Subcutaneous adipose tissue (tissue), 4 donors: ENCODE data around the gene CUL9. TPM values are rescaled to one million over a fixed set of nuclear protein-coding genes. Genes with fewer than 3 reads are reported as not detected.

Experiments
- total RNA-seq, 4 donors: library from RNA; depleted of rRNA; stranded (reverse); fragments of >200 nt; gene quantifications; one replicate each; pipeline ENCODE4 v1.1.0, GENCODE V29; 2016
- TF ChIP-seq, protein P1 (sequence below): fragments of 450-650 bp; IDR thresholded peaks from one replicate; pipeline ENCODE4 v1.5.1; 2016; ENCODE audit warnings: low read depth, mild to moderate bottlenecking, control low read depth, antibody characterized with exemption, moderate library complexity

CUL9 gene
- total RNA-seq, 4 donors from 2014 or later = 16.3 to 36.7 (median 27.2) TPM

DNA sequence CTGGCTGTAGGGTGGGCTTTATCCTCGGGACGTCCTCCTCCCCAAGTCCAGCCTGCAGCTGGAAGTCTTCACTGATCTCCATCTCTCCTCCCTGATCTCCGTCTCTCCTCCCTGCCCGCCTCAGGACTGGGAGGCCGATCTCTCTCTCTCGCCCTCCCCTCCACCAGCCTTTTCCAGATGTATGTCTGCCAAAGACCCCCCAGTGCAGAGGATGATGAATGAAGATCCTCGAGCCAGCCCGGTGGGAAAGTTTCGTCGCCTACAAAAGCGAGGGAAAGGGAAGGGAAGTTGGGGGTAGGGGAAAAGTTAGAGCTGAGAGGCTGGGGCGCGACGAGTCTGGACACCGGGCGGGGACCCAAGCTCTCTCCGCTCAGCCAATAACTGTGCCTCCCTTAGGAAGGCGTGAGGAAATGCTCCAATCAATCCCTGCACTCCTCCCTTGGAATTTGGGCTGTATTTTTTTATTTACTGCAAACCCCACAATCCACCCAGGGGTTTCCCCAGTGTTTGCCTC, 11.5 kb upstream of the CUL9 start:
- TF ChIP-seq, protein P1, sequence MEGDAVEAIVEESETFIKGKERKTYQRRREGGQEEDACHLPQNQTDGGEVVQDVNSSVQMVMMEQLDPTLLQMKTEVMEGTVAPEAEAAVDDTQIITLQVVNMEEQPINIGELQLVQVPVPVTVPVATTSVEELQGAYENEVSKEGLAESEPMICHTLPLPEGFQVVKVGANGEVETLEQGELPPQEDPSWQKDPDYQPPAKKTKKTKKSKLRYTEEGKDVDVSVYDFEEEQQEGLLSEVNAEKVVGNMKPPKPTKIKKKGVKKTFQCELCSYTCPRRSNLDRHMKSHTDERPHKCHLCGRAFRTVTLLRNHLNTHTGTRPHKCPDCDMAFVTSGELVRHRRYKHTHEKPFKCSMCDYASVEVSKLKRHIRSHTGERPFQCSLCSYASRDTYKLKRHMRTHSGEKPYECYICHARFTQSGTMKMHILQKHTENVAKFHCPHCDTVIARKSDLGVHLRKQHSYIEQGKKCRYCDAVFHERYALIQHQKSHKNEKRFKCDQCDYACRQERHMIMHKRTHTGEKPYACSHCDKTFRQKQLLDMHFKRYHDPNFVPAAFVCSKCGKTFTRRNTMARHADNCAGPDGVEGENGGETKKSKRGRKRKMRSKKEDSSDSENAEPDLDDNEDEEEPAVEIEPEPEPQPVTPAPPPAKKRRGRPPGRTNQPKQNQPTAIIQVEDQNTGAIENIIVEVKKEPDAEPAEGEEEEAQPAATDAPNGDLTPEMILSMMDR = no peak

- TF ChIP-seq, protein P1 = no peak
Measured at GRCh38 chr6:43170931-43171706, 10.9 kb upstream of the CUL9 start, which contains the start of gene SRF. Gene SRF, plus strand, starts transcription at chr6:43171269. Its CDS starts 388 bp downstream, at chr6:43171657.

- TF ChIP-seq, protein P1 = no peak
Measured at GRCh38 chr6:43171707-43172103, 10.3 kb upstream of the CUL9 start.

- TF ChIP-seq, protein P1 = no peak
Measured at GRCh38 chr6:43172104-43173007, 9.6 kb upstream of the CUL9 start.

DNA sequence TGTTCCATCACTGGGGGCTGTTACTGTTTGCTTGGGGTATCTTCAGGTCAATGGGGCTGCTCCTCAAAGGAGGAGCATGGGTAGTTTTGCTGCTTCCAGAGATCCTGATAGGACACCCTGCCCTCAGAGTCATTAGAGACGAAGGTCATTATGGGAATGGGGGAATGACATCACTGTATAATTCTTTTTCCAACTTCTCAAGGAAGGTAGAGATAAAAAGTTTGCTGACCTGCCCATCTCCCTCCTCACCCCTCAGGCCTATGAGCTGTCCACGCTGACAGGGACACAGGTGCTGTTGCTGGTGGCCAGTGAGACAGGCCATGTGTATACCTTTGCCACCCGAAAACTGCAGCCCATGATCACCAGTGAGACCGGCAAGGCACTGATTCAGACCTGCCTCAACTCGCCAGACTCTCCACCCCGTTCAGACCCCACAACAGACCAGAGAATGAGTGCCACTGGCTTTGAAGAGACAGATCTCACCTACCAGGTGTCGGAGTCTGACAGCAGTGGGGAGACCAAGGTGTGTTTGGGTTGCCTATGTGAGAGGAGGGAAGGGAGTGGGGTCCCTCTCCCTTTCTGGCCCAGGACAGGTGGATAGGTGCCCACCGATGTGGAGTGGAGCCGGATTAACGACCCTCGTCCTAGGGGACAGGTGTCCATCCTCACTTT, 8.3 kb upstream of the CUL9 start:
- TF ChIP-seq, protein P1 = no peak

- TF ChIP-seq, protein P1 = no peak
Measured at GRCh38 chr6:43174263-43175112, 7.5 kb upstream of the CUL9 start.
